Fibroblast of lung (primary cell): ENCODE data around the gene SORCS2. TPM values are rescaled to one million over a fixed set of nuclear protein-coding genes. Genes with fewer than 3 reads are reported as not detected.

ENCODE experiments used
- DNase-seq, 2 donors: peaks; one replicate each; pipeline versions ENCODE4 v3.0.0 to v3.0.0-alpha.2; 2010; ENCODE audit warnings: low read depth in 2 of 2
- H2AFZ ChIP-seq: 2 replicates; pipeline ENCODE4 v1.5.1; 2012; ENCODE audit warnings: low read length, control low read depth, inconsistent platforms
- H3K27ac ChIP-seq: 2 replicates; pipeline ENCODE4 v1.5.1; 2011; ENCODE audit warnings: low read length, control low read depth; ENCODE audit not compliant: insufficient read depth
- H3K27me3 ChIP-seq: 2 replicates; pipeline ENCODE4 v1.5.1; 2011; ENCODE audit warnings: mild to moderate bottlenecking, low read length; ENCODE audit not compliant: control insufficient read depth, insufficient read depth
- H3K36me3 ChIP-seq: 2 replicates; pipeline ENCODE4 v1.5.1; 2011; ENCODE audit warnings: low read length; ENCODE audit not compliant: control insufficient read depth, insufficient read depth
- H3K4me1 ChIP-seq: 2 replicates; pipeline ENCODE4 v1.5.1; 2011; ENCODE audit warnings: low read length; ENCODE audit not compliant: control insufficient read depth, insufficient read depth; ENCODE audit errors: extremely low read depth
- H3K4me2 ChIP-seq: 2 replicates; pipeline ENCODE4 v1.5.1; 2011; ENCODE audit warnings: low read length, control low read depth; ENCODE audit not compliant: insufficient read depth; ENCODE audit errors: extremely low read depth
- H3K4me3 ChIP-seq, 4 experiments: fragments of 200-600 bp in 1 of 4; sonication (generic) in 1 of 4; replicated peaks in 1 of 4; 2 replicates each; pipeline ENCODE4 v1.5.1; 2011 to 2016; ENCODE audit warnings: low read length in 4 of 4, low read depth in 3 of 4, mild to moderate bottlenecking in 3 of 4, control low read depth in 2 of 4, inconsistent platforms in 1 of 4, mixed read lengths in 1 of 4; ENCODE audit not compliant: insufficient read depth in 1 of 4; ENCODE audit errors: control extremely low read depth in 1 of 4
- H3K79me2 ChIP-seq: 2 replicates; pipeline ENCODE4 v1.5.1; 2012; ENCODE audit warnings: mild to moderate bottlenecking, low read length, inconsistent platforms; ENCODE audit not compliant: control insufficient read depth, insufficient read depth
- H3K9ac ChIP-seq: 2 replicates; pipeline ENCODE4 v1.5.1; 2011; ENCODE audit warnings: mild to moderate bottlenecking, low read length, control low read depth; ENCODE audit not compliant: insufficient read depth
- H3K9me3 ChIP-seq: 2 replicates; pipeline ENCODE4 v1.5.1; 2012; ENCODE audit warnings: low read depth, low read length; ENCODE audit not compliant: control insufficient read depth, insufficient read depth
- H4K20me1 ChIP-seq: 2 replicates; pipeline ENCODE4 v1.5.1; 2011; ENCODE audit warnings: low read length; ENCODE audit not compliant: control insufficient read depth, insufficient read depth; ENCODE audit errors: extremely low read depth
- EZH2 ChIP-seq: IDR thresholded peaks from 2 replicates; pipeline ENCODE4 v1.5.1; 2012; ENCODE audit warnings: low read length, control low read depth, mild to moderate bottlenecking; ENCODE audit errors: missing control alignments
- polyA plus RNA-seq, 2 donors: library from polyadenylated mRNA; depleted of rRNA in 1 of 2; stranded (reverse) in 1 of 2; unstranded in 1 of 2; fragments of >200 nt; gene quantifications; 2 replicates each; pipeline ENCODE4 v1.2.1, GENCODE V29; 2011 to 2012; ENCODE audit warnings: missing spikeins in 1 of 2
- total RNA-seq: library from RNA; depleted of rRNA; stranded (reverse); fragments of >200 nt; gene quantifications from 2 replicates; pipeline ENCODE4 v1.2.1, GENCODE V29; 2014
- TF ChIP-seq, protein P1 (sequence below), 2 donors: IDR thresholded peaks in 1 of 2; conservative IDR thresholded peaks in 1 of 2; 1 replicate in 1 of 2; 2 replicates in 1 of 2; pipeline ENCODE4 v1.5.1; 2011 to 2012; ENCODE audit warnings: low read length in 2 of 2, control low read depth in 1 of 2, inconsistent platforms in 1 of 2, low read depth in 1 of 2, mild to moderate bottlenecking in 1 of 2

The SORCS2 gene
- total and polyA plus RNA-seq, 2 donors (not counting 1 experiment from before 2014, with no cell fraction given): 0.17 to 0.41 TPM

DNA sequence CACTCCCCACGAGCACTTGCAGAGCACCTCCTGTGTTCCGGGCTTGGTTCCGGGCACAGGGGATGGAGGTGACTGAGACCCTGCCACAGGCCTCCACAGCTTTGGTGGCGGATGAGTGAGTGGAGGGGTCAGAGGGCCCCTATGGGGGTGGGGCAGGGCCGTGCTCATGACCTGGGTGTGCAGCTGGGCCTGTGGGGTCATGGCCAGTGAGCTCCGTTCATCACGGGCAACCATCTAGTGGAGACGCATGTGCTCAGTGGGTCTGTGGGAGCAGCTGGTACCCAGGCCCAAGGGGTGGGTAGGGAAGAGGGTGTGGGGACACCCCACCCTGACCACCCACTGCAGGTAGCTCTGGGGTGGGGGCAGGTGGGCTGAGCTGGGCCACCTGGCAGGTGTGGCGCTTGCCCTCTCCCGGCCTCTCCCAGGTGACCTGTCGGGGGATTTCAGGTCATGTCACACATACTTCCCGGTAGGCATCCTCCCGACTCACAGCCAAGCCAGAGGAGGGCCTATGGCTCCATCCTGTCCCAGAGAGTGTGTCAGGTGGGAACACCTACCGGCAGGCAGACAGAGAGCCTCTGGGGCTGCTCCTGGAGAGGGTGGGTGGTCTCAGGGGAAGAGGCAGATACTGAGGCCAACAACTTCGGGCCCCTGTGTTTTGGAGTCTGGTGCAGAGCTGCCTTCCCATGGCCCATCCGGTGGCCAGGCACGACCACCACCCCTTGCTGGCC lies 238.8 kb downstream of the SORCS2 start:
- no peak overlapping the region for H2AFZ ChIP-seq
- H3K36me3 ChIP-seq: no peaks in the 10 kb centered on the region
- H3K4me3 ChIP-seq: no peak overlapping the region
- H3K79me2 ChIP-seq: no peaks in the 10 kb centered on the region
- H3K27ac ChIP-seq: no peak overlapping the region
- no peak overlapping the region for H3K4me2 ChIP-seq
- no peaks in the 10 kb centered on the region for H3K4me1 ChIP-seq
- DNase-seq: no peak
- H3K9me3 ChIP-seq: no peaks in the 10 kb centered on the region
- no peak for TF ChIP-seq EZH2
- TF ChIP-seq, protein P1, sequence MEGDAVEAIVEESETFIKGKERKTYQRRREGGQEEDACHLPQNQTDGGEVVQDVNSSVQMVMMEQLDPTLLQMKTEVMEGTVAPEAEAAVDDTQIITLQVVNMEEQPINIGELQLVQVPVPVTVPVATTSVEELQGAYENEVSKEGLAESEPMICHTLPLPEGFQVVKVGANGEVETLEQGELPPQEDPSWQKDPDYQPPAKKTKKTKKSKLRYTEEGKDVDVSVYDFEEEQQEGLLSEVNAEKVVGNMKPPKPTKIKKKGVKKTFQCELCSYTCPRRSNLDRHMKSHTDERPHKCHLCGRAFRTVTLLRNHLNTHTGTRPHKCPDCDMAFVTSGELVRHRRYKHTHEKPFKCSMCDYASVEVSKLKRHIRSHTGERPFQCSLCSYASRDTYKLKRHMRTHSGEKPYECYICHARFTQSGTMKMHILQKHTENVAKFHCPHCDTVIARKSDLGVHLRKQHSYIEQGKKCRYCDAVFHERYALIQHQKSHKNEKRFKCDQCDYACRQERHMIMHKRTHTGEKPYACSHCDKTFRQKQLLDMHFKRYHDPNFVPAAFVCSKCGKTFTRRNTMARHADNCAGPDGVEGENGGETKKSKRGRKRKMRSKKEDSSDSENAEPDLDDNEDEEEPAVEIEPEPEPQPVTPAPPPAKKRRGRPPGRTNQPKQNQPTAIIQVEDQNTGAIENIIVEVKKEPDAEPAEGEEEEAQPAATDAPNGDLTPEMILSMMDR (conservative IDR thresholded peaks at IDR 0.05 in 1 of 2, IDR thresholded peaks at IDR 0.05 in 1 of 2; ENCODE audit: low read depth in 1 of 2, low read length in 2 of 2): no peak
- H3K27me3 ChIP-seq: no peaks in the 10 kb centered on the region
- no peak overlapping the region for H3K9ac ChIP-seq
- no peaks in the 10 kb centered on the region for H4K20me1 ChIP-seq

DNA sequence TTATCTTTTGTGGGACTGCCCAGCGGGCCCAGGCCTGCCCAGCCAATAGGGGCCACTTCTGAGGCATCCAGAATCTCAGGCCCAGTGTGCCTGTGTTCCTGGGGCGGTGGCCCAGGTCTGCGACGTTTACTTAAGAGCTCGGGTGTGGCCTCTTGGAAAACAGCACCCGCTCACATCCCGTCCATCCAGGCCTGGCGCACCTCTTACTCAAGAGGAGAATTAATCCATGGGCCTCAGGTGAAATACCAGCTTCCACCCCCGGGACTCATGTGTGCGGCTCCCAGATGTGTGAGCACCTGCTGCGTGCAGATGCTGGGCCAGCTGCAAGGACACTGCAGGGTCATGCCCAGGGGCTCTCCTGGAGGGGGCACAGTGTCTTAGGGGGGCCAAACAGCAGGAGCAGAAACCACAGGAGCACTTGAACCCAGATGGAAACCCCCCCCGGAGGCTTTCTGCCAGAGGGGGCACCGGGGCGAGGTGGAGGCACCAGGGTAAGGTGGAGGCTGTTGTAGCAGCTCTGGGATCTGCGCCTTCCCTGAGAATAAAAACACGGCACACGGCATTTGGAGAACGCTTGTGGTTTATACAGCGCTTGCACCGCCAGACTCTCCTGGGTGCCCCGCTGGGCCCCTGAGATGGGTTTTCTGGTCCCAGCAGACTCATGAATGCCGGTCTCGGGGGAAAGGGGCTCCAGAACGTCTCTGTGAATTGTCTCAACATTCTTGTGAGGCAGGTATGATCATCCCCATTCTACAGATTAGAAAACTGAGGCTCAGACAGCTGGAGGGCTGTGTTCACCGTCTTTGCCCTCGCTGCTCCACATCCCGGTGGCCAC lies 239.6 kb downstream of the SORCS2 start:
- H3K79me2 ChIP-seq: no peaks in the 10 kb centered on the region
- H3K4me1 ChIP-seq: no peaks in the 10 kb centered on the region
- H3K4me2 ChIP-seq: no peak overlapping the region
- H4K20me1 ChIP-seq: no peaks in the 10 kb centered on the region
- no peak overlapping the region for H2AFZ ChIP-seq
- H3K9ac ChIP-seq: no peak overlapping the region
- H3K4me3 ChIP-seq: no peak overlapping the region
- no peaks in the 10 kb centered on the region for H3K27me3 ChIP-seq
- TF ChIP-seq, protein P1 (conservative IDR thresholded peaks at IDR 0.05 in 1 of 2, IDR thresholded peaks at IDR 0.05 in 1 of 2; ENCODE audit: low read depth in 1 of 2, low read length in 2 of 2): no peak
- no peak for TF ChIP-seq EZH2
- no peaks in the 10 kb centered on the region for H3K9me3 ChIP-seq
- no peak overlapping the region for H3K27ac ChIP-seq
- no peak for DNase-seq
- H3K36me3 ChIP-seq: no peaks in the 10 kb centered on the region

GRCh38 chr4:7432531-7433375 lies 240.4 kb downstream of the SORCS2 start:
- no peak overlapping the region for H3K9ac ChIP-seq
- H3K27me3 ChIP-seq: no peaks in the 10 kb centered on the region
- no peak for DNase-seq
- TF ChIP-seq EZH2: no peak
- TF ChIP-seq, protein P1 (conservative IDR thresholded peaks at IDR 0.05 in 1 of 2, IDR thresholded peaks at IDR 0.05 in 1 of 2; ENCODE audit: low read depth in 1 of 2, low read length in 2 of 2): no peak
- no peaks in the 10 kb centered on the region for H3K79me2 ChIP-seq
- no peak overlapping the region for H3K4me2 ChIP-seq
- no peak overlapping the region for H3K4me3 ChIP-seq
- no peaks in the 10 kb centered on the region for H3K4me1 ChIP-seq
- no peaks in the 10 kb centered on the region for H3K9me3 ChIP-seq
- no peaks in the 10 kb centered on the region for H4K20me1 ChIP-seq
- H2AFZ ChIP-seq: no peak overlapping the region
- no peaks in the 10 kb centered on the region for H3K36me3 ChIP-seq
- no peak overlapping the region for H3K27ac ChIP-seq
